SU-DHL-6 (cell line): ENCODE measurements around the gene MBP.

Experiments used
- CTCF ChIP-seq: fragments of 200-600 bp; sonication (generic); IDR thresholded peaks from one replicate; pipeline ENCODE4 v1.5.1; 2017; ENCODE audit warnings: antibody characterized with exemption, mild to moderate bottlenecking, low read length, moderate library complexity; ENCODE audit not compliant: insufficient read depth, poor library complexity, severe bottlenecking
- EZH2phosphoT487 ChIP-seq: fragments of 200-600 bp; sonication (generic), shearing (Covaris generic); conservative IDR thresholded peaks from 2 replicates; pipeline ENCODE4 v1.6.1; 2018; ENCODE audit warnings: mild to moderate bottlenecking, antibody characterized with exemption, low read length, moderate library complexity, mixed read lengths

- TF ChIP-seq CTCF (no peak), EZH2phosphoT487 (no peak)
Measured at GRCh38 chr18:77032181-77032701, 100.3 kb downstream of the MBP start.
